ENCODE data around the gene SH3BP5. TPM values are rescaled to one million over a fixed set of nuclear protein-coding genes. Genes with fewer than 3 reads are reported as not detected.

SH3BP5 gene
- total and polyA plus RNA-seq, 2 experiments from 2014 or later: 15.9 to 16.3 TPM

DNA sequence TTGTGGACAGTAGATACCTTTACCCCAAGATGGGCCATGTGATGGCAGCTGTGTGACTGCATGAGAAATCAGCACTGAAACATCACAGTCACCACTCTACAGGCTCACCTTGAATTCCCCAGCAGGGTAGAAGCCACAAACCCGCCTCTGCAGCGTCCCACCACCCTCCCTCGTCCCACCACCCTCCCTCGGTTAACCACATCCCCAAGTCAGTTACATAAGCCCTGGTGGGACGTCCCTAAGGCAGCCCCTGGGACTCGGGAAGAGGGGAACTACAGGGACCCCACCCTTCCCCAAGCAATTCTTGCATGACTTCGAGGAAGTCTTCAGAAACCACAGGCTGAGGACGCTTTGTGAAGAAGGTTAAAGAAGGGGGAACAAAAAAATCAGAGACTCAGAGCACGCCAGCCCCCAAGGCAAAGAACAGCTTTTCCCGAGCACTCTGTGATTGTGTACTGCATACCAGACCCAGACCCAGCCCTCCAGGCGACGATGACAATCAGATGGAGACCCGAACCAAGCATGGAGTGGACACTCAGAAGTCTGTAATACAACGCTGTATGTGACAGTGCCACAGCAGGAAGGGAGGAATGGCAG lies 60.5 kb downstream of the SH3BP5 start:
- H3K79me2 ChIP-seq: peaks cover under 1% of the 10 kb centered on the region
- no peak for DNase-seq (ENCODE audit: low spot score)
- 80% methylated on average over 14 of the region's 14 CpGs for WGBS (ENCODE audit: low lambda C conversion rate, missing lambda C conversion rate)
- no peaks in the 10 kb centered on the region for H3K9me3 ChIP-seq (ENCODE audit: low read depth)
- no peaks in the 10 kb centered on the region for H4K20me1 ChIP-seq (ENCODE audit: insufficient read depth, poor library complexity, severe bottlenecking)
- no peaks in the 10 kb centered on the region for H3K27me3 ChIP-seq
- peaks cover 3% of the 10 kb centered on the region for H3K4me1 ChIP-seq (ENCODE audit: insufficient read depth)
- H3K9me2 ChIP-seq (replicated peaks; ENCODE audit: insufficient read depth): no peaks in the 10 kb centered on the region
- H3K4me3 ChIP-seq: no peak overlapping the region
- no peak overlapping the region for H2AFZ ChIP-seq
- H3K27ac ChIP-seq: no peak overlapping the region
- H3K36me3 ChIP-seq (replicated peaks; ENCODE audit: insufficient read depth, low read depth): no peaks in the 10 kb centered on the region
- H3K4me2 ChIP-seq: no peak overlapping the region
- no peak for TF ChIP-seq EZH2 (IDR thresholded peaks at IDR 0.05; ENCODE audit: borderline replicate concordance)
- TF ChIP-seq CTCF (IDR thresholded peaks at IDR 0.05; ENCODE audit: poor library complexity): no peak
- TF ChIP-seq EZH2phosphoT487 (IDR thresholded peaks at IDR 0.05; ENCODE audit: low read depth, severe bottlenecking, unreplicated experiment): no peak

DNA sequence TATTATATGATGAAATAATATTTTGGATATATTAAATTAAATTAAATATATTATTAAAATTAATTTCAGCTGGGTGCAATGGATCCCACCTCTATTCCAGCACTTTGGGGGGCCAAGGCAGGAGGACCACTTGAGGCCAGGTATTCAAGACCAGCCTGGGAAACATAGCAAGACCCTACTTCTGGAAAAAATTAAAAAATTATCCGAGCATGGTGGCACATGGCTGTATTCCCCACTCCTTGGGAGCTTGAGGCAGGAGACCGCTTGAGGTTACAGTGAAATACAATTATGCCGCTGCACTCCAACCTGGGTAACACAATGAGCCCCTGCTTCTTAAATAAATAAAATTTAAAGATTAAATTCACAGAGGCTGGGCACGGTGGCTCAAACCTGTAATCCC lies 61.4 kb downstream of the SH3BP5 start:
- Histone ChIP-seq H3K4me1 (ENCODE audit: insufficient read depth) (peaks cover 3% of the 10 kb centered on the region), H3K27ac (no peak overlapping the region)

GRCh38 chr3:15269091-15269989 lies 63.0 kb downstream of the SH3BP5 start:
- peak; percentile 82 for DNase-seq (ENCODE audit: low spot score)
- H3K27me3 ChIP-seq: no peaks in the 10 kb centered on the region
- H3K4me1 ChIP-seq (ENCODE audit: insufficient read depth): peaks cover 3% of the 10 kb centered on the region
- no peaks in the 10 kb centered on the region for H4K20me1 ChIP-seq (ENCODE audit: insufficient read depth, poor library complexity, severe bottlenecking)
- H3K36me3 ChIP-seq (replicated peaks; ENCODE audit: insufficient read depth, low read depth): no peaks in the 10 kb centered on the region
- H3K27ac ChIP-seq: peak overlapping the region; percentile 76
- peaks cover 3% of the 10 kb centered on the region for H3K79me2 ChIP-seq
- peak overlapping the region; percentile 43 for H3K4me2 ChIP-seq
- H3K9me3 ChIP-seq (ENCODE audit: low read depth): no peaks in the 10 kb centered on the region
- 83% methylated on average over 29 of the region's 29 CpGs for WGBS (ENCODE audit: low lambda C conversion rate, missing lambda C conversion rate)
- H2AFZ ChIP-seq: no peak overlapping the region
- TF ChIP-seq EZH2phosphoT487 (IDR thresholded peaks at IDR 0.05; ENCODE audit: low read depth, severe bottlenecking, unreplicated experiment): no peak
- TF ChIP-seq EZH2 (IDR thresholded peaks at IDR 0.05; ENCODE audit: borderline replicate concordance): no peak
- TF ChIP-seq CTCF (IDR thresholded peaks at IDR 0.05; ENCODE audit: poor library complexity): no peak
- no peaks in the 10 kb centered on the region for H3K9me2 ChIP-seq (replicated peaks; ENCODE audit: insufficient read depth)
- H3K4me3 ChIP-seq: no peak overlapping the region

More for the DNA sequence above, 61.4 kb downstream of the SH3BP5 start:
- H3K9me3 ChIP-seq (ENCODE audit: low read depth): no peaks in the 10 kb centered on the region
- DNase-seq (ENCODE audit: low spot score): no peak
- no peaks in the 10 kb centered on the region for H3K9me2 ChIP-seq (replicated peaks; ENCODE audit: insufficient read depth)
- H4K20me1 ChIP-seq (ENCODE audit: insufficient read depth, poor library complexity, severe bottlenecking): no peaks in the 10 kb centered on the region
- TF ChIP-seq EZH2 (IDR thresholded peaks at IDR 0.05; ENCODE audit: borderline replicate concordance) (no peak), CTCF (IDR thresholded peaks at IDR 0.05; ENCODE audit: poor library complexity) (no peak), EZH2phosphoT487 (IDR thresholded peaks at IDR 0.05; ENCODE audit: low read depth, severe bottlenecking, unreplicated experiment) (no peak)
- no peaks in the 10 kb centered on the region for H3K79me2 ChIP-seq
- H3K4me2 ChIP-seq: no peak overlapping the region
- H2AFZ ChIP-seq: no peak overlapping the region
- H3K4me3 ChIP-seq: no peak overlapping the region
- 91% methylated on average over 4 of the region's 4 CpGs for WGBS (ENCODE audit: low lambda C conversion rate, missing lambda C conversion rate)
- no peaks in the 10 kb centered on the region for H3K36me3 ChIP-seq (replicated peaks; ENCODE audit: insufficient read depth, low read depth)
- H3K27me3 ChIP-seq: no peaks in the 10 kb centered on the region

All from hepatocyte (in vitro differentiated cells).